H7 (cell line): ENCODE data around the gene UQCRC2. TPM values are rescaled to one million over a fixed set of nuclear protein-coding genes. Genes with fewer than 3 reads are reported as not detected.
"Not testable (repeated sequence)": the region's sequence is repeated elsewhere in the genome, so short reads cannot be mapped to it uniquely, and the experiment has no call there.

Experiments used
- DNase-seq: peaks from one replicate; pipeline ENCODE4 v3.0.0; 2012
- H3K27me3 ChIP-seq: 2 replicates; pipeline ENCODE4 v1.6.0; 2011; ENCODE audit warnings: mild to moderate bottlenecking, low read length; ENCODE audit not compliant: control insufficient read depth, insufficient read depth
- H3K36me3 ChIP-seq: replicated peaks from 2 replicates; pipeline ENCODE4 v1.5.1; 2011; ENCODE audit warnings: low read length; ENCODE audit not compliant: control insufficient read depth, insufficient read depth
- H3K4me3 ChIP-seq: 2 replicates; pipeline ENCODE4 v1.5.1; 2011; ENCODE audit warnings: low read depth, mild to moderate bottlenecking, control low read depth, low read length, moderate library complexity; ENCODE audit not compliant: insufficient read depth
- total RNA-seq: library from RNA; depleted of rRNA; stranded (reverse); fragments of >200 nt; shearing (Covaris generic); gene quantifications from 2 replicates; pipeline ENCODE4 v1.2.3, GENCODE V29; 2014; rRNA removed

Gene UQCRC2
- total RNA-seq: 224 and 231 TPM in 2 replicates

- Histone ChIP-seq H3K27me3 (no peaks in the 10 kb centered on the region), H3K4me3 (peak within 1 kb of the TSS; percentile 93), H3K36me3 (peaks cover 12% of the 10 kb centered on the region)
- peak; percentile 84 for DNase-seq
These were observed at the start of gene UQCRC2 for GRCh38 chr16:21952793-21953540. Gene UQCRC2, plus strand, starts transcription at chr16:21953361. Its CDS starts 63 bp downstream, at chr16:21953424.

GRCh38 chr16:21932650-21933049 lies 20.5 kb upstream of the UQCRC2 start:
- not testable (repeated sequence) for DNase-seq, H3K27me3 ChIP-seq, H3K36me3 ChIP-seq, H3K4me3 ChIP-seq

- not testable (repeated sequence) for H3K4me3 ChIP-seq, H3K27me3 ChIP-seq, H3K36me3 ChIP-seq, DNase-seq
These were observed 19.8 kb upstream of the UQCRC2 start for GRCh38 chr16:21933316-21933715.

- not testable (repeated sequence) for H3K27me3 ChIP-seq, H3K36me3 ChIP-seq, H3K4me3 ChIP-seq, DNase-seq
These were observed 19.4 kb upstream of the UQCRC2 start for GRCh38 chr16:21933790-21934189.

GRCh38 chr16:21936216-21936615 lies 16.9 kb upstream of the UQCRC2 start:
- H3K27me3 ChIP-seq, DNase-seq, H3K36me3 ChIP-seq, H3K4me3 ChIP-seq: not testable (repeated sequence)

GRCh38 chr16:21937336-21937829 lies 15.8 kb upstream of the UQCRC2 start:
- Histone ChIP-seq H3K4me3 (no peak overlapping the region), H3K27me3 (no peaks in the 10 kb centered on the region; the same call in 1 of the 2 replicates), H3K36me3 (no peaks in the 10 kb centered on the region)
- DNase-seq: no peak

- Histone ChIP-seq H3K27me3 (peaks cover 2% of the 10 kb centered on the region; the same call in 1 of the 2 replicates), H3K36me3 (no peaks in the 10 kb centered on the region), H3K4me3 (no peak overlapping the region)
- DNase-seq: no peak
These were observed 12.6 kb upstream of the UQCRC2 start for GRCh38 chr16:21940570-21940969.

- H3K4me3 ChIP-seq: no peak overlapping the region
- no peaks in the 10 kb centered on the region for H3K36me3 ChIP-seq
- DNase-seq: no peak
- peaks cover 2% of the 10 kb centered on the region; the same call in 1 of the 2 replicates for H3K27me3 ChIP-seq
These were observed 9.6 kb upstream of the UQCRC2 start for GRCh38 chr16:21943571-21943970.

- Histone ChIP-seq H3K36me3 (no peaks in the 10 kb centered on the region), H3K4me3 (no peak overlapping the region), H3K27me3 (peaks cover 2% of the 10 kb centered on the region; the same call in 1 of the 2 replicates)
- no peak for DNase-seq
These were observed 6.1 kb upstream of the UQCRC2 start for GRCh38 chr16:21946889-21947635.

- no peaks in the 10 kb centered on the region for H3K27me3 ChIP-seq
- H3K36me3 ChIP-seq: no peaks in the 10 kb centered on the region
- H3K4me3 ChIP-seq: no peak overlapping the region
- no peak for DNase-seq
These were observed 3.4 kb upstream of the UQCRC2 start for GRCh38 chr16:21949713-21950260.

- Histone ChIP-seq H3K27me3 (no peaks in the 10 kb centered on the region), H3K36me3 (no peaks in the 10 kb centered on the region), H3K4me3 (no peak overlapping the region)
- no peak for DNase-seq
These were observed 2.2 kb upstream of the UQCRC2 start for GRCh38 chr16:21950782-21951521.

GRCh38 chr16:21952040-21952792 lies 945 bp upstream of the UQCRC2 start:
- Histone ChIP-seq H3K36me3 (peaks cover 6% of the 10 kb centered on the region), H3K27me3 (no peaks in the 10 kb centered on the region), H3K4me3 (peak overlapping the region; percentile 93)
- peak; percentile 65 for DNase-seq

GRCh38 chr16:21953541-21953902 lies 361 bp downstream of the UQCRC2 start:
- Histone ChIP-seq H3K36me3 (peaks cover 12% of the 10 kb centered on the region), H3K27me3 (no peaks in the 10 kb centered on the region), H3K4me3 (peak overlapping the region; percentile 93)
- peak; percentile 42 for DNase-seq
